ENCODE data around the gene EFEMP2.
A peak's percentile ranks its signal among the peaks of the same experiment; 100 is the strongest.

Gene EFEMP2

GRCh38 chr11:65883786-65884715 lies 11.5 kb upstream of the EFEMP2 start:
- no peaks in the 10 kb centered on the region for H3K27me3 Mint-ChIP-seq
- H3K27ac Mint-ChIP-seq, result peak overlapping the region; percentile 88
- H3K36me3 Mint-ChIP-seq (ENCODE audit: low read depth), result peaks cover 72% of the 10 kb centered on the region
- H3K9me3 Mint-ChIP-seq, result no peaks in the 10 kb centered on the region
- H3K4me3 Mint-ChIP-seq, result no peak overlapping the region
- no peak for DNase-seq
- H3K4me1 Mint-ChIP-seq (ENCODE audit: low read depth), result peaks cover 68% of the 10 kb centered on the region

GRCh38 chr11:65883058-65883761 lies 10.6 kb upstream of the EFEMP2 start:
- no peak overlapping the region for H3K4me3 Mint-ChIP-seq
- H3K27me3 Mint-ChIP-seq, result no peaks in the 10 kb centered on the region
- H3K9me3 Mint-ChIP-seq, result no peaks in the 10 kb centered on the region
- peaks cover 71% of the 10 kb centered on the region for H3K36me3 Mint-ChIP-seq (ENCODE audit: low read depth)
- DNase-seq, result no peak
- H3K27ac Mint-ChIP-seq, result no peak overlapping the region
- peaks cover 65% of the 10 kb centered on the region for H3K4me1 Mint-ChIP-seq (ENCODE audit: low read depth)

GRCh38 chr11:65882120-65883057 lies 9.8 kb upstream of the EFEMP2 start:
- Mint-ChIP-seq H3K4me1 (ENCODE audit: low read depth) (peaks cover 62% of the 10 kb centered on the region), H3K36me3 (ENCODE audit: low read depth) (peaks cover 63% of the 10 kb centered on the region), H3K4me3 (no peak overlapping the region), H3K27ac (peak overlapping the region; percentile 71), H3K9me3 (no peaks in the 10 kb centered on the region), H3K27me3 (no peaks in the 10 kb centered on the region)
- DNase-seq, result no peak

- peaks cover 55% of the 10 kb centered on the region for H3K4me1 Mint-ChIP-seq (ENCODE audit: low read depth)
- DNase-seq, result no peak
- H3K27ac Mint-ChIP-seq, result peak overlapping the region; percentile 83
- H3K27me3 Mint-ChIP-seq, result no peaks in the 10 kb centered on the region
- peak overlapping the region; percentile 69 for H3K4me3 Mint-ChIP-seq
- no peaks in the 10 kb centered on the region for H3K9me3 Mint-ChIP-seq
- peaks cover 48% of the 10 kb centered on the region for H3K36me3 Mint-ChIP-seq (ENCODE audit: low read depth)
These were observed 8.3 kb upstream of the EFEMP2 start for GRCh38 chr11:65880844-65881421.

GRCh38 chr11:65880027-65880426 lies 7.4 kb upstream of the EFEMP2 start:
- Mint-ChIP-seq H3K4me3 (peak overlapping the region; percentile 69), H3K27ac (peak overlapping the region; percentile 83), H3K36me3 (ENCODE audit: low read depth) (peaks cover 40% of the 10 kb centered on the region), H3K27me3 (no peaks in the 10 kb centered on the region), H3K9me3 (no peaks in the 10 kb centered on the region), H3K4me1 (ENCODE audit: low read depth) (peaks cover 50% of the 10 kb centered on the region)
- DNase-seq, result no peak

GRCh38 chr11:65879617-65880016 lies 7.0 kb upstream of the EFEMP2 start, which contains the start of gene CTSW:
Gene CTSW, plus strand, starts transcription at chr11:65879837. Its CDS starts 18 bp downstream, at chr11:65879855.
- H3K4me1 Mint-ChIP-seq (ENCODE audit: low read depth), result peaks cover 46% of the 10 kb centered on the region
- H3K36me3 Mint-ChIP-seq (ENCODE audit: low read depth), result peaks cover 36% of the 10 kb centered on the region
- peak within 1 kb of the TSS; percentile 83 for H3K27ac Mint-ChIP-seq
- peak; percentile 53 for DNase-seq
- no peaks in the 10 kb centered on the region for H3K27me3 Mint-ChIP-seq
- no peaks in the 10 kb centered on the region for H3K9me3 Mint-ChIP-seq
- peak within 1 kb of the TSS; percentile 69 for H3K4me3 Mint-ChIP-seq

GRCh38 chr11:65873318-65874156 lies 937 bp upstream of the EFEMP2 start:
- no peaks in the 10 kb centered on the region for H3K36me3 Mint-ChIP-seq (ENCODE audit: low read depth)

GRCh38 chr11:65871811-65872548 lies 620 bp downstream of the EFEMP2 start:
- H3K4me3 Mint-ChIP-seq, result peak overlapping the region; percentile 51
- H3K4me1 Mint-ChIP-seq (ENCODE audit: low read depth), result peaks cover 25% of the 10 kb centered on the region
- no peaks in the 10 kb centered on the region for H3K9me3 Mint-ChIP-seq
- H3K27ac Mint-ChIP-seq, result peak overlapping the region; percentile 44
- peaks cover 12% of the 10 kb centered on the region for H3K36me3 Mint-ChIP-seq (ENCODE audit: low read depth)
- DNase-seq, result no peak
- H3K27me3 Mint-ChIP-seq, result no peaks in the 10 kb centered on the region

More at GRCh38 chr11:65873318-65874156, 937 bp upstream of the EFEMP2 start:
- Mint-ChIP-seq H3K27me3 (no peaks in the 10 kb centered on the region), H3K4me3 (peak overlapping the region; percentile 79), H3K9me3 (no peaks in the 10 kb centered on the region), H3K4me1 (ENCODE audit: low read depth) (peaks cover 30% of the 10 kb centered on the region), H3K27ac (peak overlapping the region; percentile 86)
- DNase-seq, result peak; percentile 100

- peak overlapping the region; percentile 18 for H3K27ac Mint-ChIP-seq
- DNase-seq, result no peak
- no peaks in the 10 kb centered on the region for H3K9me3 Mint-ChIP-seq
- H3K4me1 Mint-ChIP-seq (ENCODE audit: low read depth), result peaks cover 22% of the 10 kb centered on the region
- H3K36me3 Mint-ChIP-seq (ENCODE audit: low read depth), result peaks cover 21% of the 10 kb centered on the region
- H3K27me3 Mint-ChIP-seq, result no peaks in the 10 kb centered on the region
- H3K4me3 Mint-ChIP-seq, result peak overlapping the region; percentile 12
These were observed 1.6 kb downstream of the EFEMP2 start for GRCh38 chr11:65870706-65871681.

GRCh38 chr11:65870307-65870658 lies 2.3 kb downstream of the EFEMP2 start:
- Mint-ChIP-seq H3K4me3 (no peak overlapping the region), H3K4me1 (ENCODE audit: low read depth) (peaks cover 22% of the 10 kb centered on the region), H3K9me3 (no peaks in the 10 kb centered on the region), H3K27me3 (no peaks in the 10 kb centered on the region), H3K36me3 (ENCODE audit: low read depth) (peaks cover 28% of the 10 kb centered on the region), H3K27ac (peak overlapping the region; percentile 47)
- no peak for DNase-seq

GRCh38 chr11:65869643-65870306 lies 2.8 kb downstream of the EFEMP2 start:
- no peaks in the 10 kb centered on the region for H3K27me3 Mint-ChIP-seq
- DNase-seq, result no peak
- peaks cover 26% of the 10 kb centered on the region for H3K4me1 Mint-ChIP-seq (ENCODE audit: low read depth)
- H3K27ac Mint-ChIP-seq, result no peak overlapping the region
- no peaks in the 10 kb centered on the region for H3K9me3 Mint-ChIP-seq
- H3K36me3 Mint-ChIP-seq (ENCODE audit: low read depth), result peaks cover 33% of the 10 kb centered on the region
- no peak overlapping the region for H3K4me3 Mint-ChIP-seq
